Left ventricle myocardium superior (tissue), 1 donor: ENCODE results near the gene CDK11B. TPM values are rescaled to one million over a fixed set of nuclear protein-coding genes. Genes with fewer than 3 reads are reported as not detected.

Experiments used
- ATAC-seq: fragments of 200-7000 bp; cut with Tn5 transposase; one replicate; pipeline ENCODE4 v1.9.1; 2020; ENCODE audit warnings: mild to moderate bottlenecking, moderate library complexity
- DNase-seq: peaks from one replicate; pipeline ENCODE4 v3.0.0-alpha.2; 2020
- intact Hi-C: fragments of 100-400 bp; cut with micrococcal nuclease; formaldehyde crosslinking; loops from one replicate; pipeline ENCODE4 v1.11.0; 2022
- total RNA-seq: library from RNA; stranded (reverse); fragmentation: NEBNext Ultra II Directional; extraction: Animal tissue kit (Norgen Biotek cat#: 25700); gene quantifications from one replicate; pipeline ENCODE4 v1.2.1, GENCODE V29; 2021
- donor health status: DM: no; HTN: yes; CAD: no; lungs with severe emphysema.

Gene CDK11B
- total RNA-seq, 1 donor from 2014 or later, result 26.1 TPM

DNA sequence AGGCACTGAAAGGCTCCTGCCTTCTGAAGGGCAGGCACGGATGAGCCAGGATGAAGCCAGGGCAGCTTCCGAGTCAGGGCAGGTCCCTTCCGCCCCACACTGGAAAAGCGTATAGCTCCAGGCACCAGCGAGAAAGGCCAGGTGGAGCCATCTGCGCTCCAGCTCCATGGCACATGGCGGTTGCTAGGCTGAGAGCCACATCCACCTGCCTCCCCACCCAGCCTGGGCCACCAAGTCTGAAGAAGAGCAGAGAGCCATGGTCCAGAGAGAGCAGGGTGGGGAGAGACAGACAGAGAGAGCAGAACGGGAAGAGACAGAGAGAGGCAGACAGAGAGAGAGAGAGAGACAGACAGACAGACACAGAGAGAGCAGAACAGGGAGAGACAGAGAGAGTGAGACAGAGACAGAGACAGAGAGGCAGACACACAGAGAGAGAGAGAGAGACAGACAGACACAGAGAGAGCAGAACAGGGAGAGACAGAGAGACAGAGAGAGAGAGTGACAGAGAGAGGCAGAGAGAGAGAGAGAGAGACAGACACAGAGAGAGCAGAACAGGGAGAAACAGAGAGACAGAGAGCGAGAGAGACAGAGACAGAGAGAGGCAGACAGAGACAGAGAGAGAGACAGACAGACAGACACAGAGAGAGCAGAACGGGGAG, 64.1 kb downstream of the CDK11B start:
- no peak for DNase-seq
- intact Hi-C loops, result no loop called here
- ATAC-seq, result no peak

DNA sequence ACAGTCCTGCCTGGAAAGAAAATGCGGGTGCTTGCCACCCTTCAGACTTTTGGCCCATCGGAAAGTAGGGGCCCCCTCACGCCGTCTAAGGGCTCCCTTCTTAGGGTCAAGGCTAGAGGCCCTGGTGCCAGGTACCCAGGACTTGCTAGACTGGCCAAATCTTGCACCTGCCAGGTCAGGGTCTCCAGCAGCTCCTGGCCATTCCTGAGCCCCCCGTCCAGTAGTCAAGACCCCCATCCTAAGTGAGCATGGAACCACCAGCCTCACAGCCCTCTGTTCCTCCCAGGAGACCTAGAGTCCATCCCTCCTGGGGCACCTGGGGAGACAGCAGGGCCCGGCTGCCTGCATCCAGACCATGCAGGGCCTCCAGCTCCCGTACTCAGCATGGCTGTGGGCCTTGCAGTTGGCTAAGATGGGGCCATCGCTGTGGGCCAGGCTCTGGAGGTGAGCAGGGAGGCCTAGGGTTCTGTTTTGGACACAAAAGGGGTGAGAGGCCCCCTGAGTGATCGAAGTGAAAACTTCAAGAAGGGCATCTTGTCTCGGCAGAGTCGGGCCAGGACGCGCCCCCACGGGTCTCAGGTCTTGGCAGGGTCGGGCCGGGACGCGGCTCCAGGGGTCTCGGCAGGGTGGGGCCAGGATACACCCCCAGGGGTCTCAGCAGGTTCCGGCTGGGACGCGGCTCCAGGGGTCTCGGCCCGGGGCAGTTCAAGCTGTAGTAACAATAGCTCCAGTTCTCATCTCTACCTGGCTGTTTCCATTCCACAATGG, 64.8 kb downstream of the CDK11B start:
- ATAC-seq (no peak), DNase-seq (no peak)
- intact Hi-C loops, result no loop called here

DNA sequence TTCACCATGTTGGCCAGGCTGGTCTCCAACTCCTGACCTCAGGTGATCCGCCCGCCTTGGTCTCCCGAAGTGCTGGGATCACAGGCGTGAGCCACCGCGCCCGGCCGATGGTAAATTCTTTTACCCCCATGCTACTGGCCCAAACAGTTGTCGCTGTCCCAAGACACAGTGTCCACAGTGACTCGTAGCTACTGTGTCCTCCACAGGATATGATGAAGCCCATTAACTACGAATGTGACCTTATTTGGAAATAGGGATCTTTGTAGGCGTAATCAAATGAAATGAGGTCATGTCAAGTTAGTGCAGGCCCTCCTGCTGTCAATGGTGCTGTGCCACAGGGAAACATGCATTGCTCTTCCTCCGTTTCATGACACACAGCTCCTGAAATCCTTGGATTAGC, 67.4 kb downstream of the CDK11B start:
- DNase-seq, result no peak
- intact Hi-C loops, result no loop called here
- no peak for ATAC-seq

Other genes with a start within 250 kb of the CDK11B start
- 2.1 TPM for gene ANKRD65, start 237.7 kb downstream of the CDK11B start, total RNA-seq
- 13.5 TPM for gene VWA1, start 223.3 kb downstream of the CDK11B start, total RNA-seq
- gene ATAD3C, start 209.3 kb downstream of the CDK11B start, total RNA-seq, result 1.9 TPM
- 9.5 TPM for gene ATAD3B, start 187.2 kb downstream of the CDK11B start, total RNA-seq
- gene ATAD3A, start 146.8 kb downstream of the CDK11B start, total RNA-seq, result 18.3 TPM
- 8.9 TPM for gene TMEM240, start 118.4 kb downstream of the CDK11B start, total RNA-seq
- 118 TPM for gene SSU72, start 84.1 kb downstream of the CDK11B start, total RNA-seq
- 3.6 TPM for gene FNDC10, start 58.9 kb downstream of the CDK11B start, total RNA-seq
- gene MIB2, start 43.5 kb downstream of the CDK11B start, total RNA-seq, result 131 TPM
- gene MMP23B, start 26.8 kb downstream of the CDK11B start, total RNA-seq, result 47.9 TPM
- 25.3 TPM for gene SLC35E2B, start 33.8 kb upstream of the CDK11B start, total RNA-seq
- gene CDK11A, start 65.4 kb upstream of the CDK11B start, total RNA-seq, result 22.3 TPM
- gene NADK, start 119.5 kb upstream of the CDK11B start, total RNA-seq, result 24.4 TPM
- gene GNB1, start 232.1 kb upstream of the CDK11B start, total RNA-seq, result 172 TPM